ENCODE results near the gene PLCL1. TPM values are rescaled to one million over a fixed set of nuclear protein-coding genes. Genes with fewer than 3 reads are reported as not detected.

Gene PLCL1
- total and polyA plus RNA-seq, 8 donors: 0.93 to 28.7 (median 3.1) TPM

DNA sequence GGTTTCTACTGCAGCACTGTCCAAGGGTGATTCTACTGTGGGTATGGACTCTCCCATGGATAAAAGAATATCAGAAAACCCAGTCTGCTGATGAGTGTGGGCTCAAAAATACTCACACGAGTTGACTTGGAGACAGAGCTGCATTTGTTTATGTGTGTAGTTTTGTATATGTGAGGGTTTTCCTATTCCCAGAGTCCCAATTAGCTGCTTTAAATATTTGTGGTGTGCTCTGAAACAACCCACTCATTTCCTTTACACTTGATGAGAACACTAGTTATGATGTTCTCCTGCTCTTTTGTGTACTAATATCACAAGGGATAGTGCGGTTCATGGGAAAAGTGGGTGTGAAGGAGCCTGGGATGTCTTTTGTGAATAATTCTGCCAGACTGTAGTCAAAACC, 337.3 kb downstream of the PLCL1 start:
- TF ChIP-seq EP300 (IDR thresholded peaks at IDR 0.05) (no peak), POLR2AphosphoS5 (IDR thresholded peaks at IDR 0.05) (no peak), POLR2A (IDR thresholded peaks at IDR 0.05) (no peak)
- TF ChIP-seq, protein P1, sequence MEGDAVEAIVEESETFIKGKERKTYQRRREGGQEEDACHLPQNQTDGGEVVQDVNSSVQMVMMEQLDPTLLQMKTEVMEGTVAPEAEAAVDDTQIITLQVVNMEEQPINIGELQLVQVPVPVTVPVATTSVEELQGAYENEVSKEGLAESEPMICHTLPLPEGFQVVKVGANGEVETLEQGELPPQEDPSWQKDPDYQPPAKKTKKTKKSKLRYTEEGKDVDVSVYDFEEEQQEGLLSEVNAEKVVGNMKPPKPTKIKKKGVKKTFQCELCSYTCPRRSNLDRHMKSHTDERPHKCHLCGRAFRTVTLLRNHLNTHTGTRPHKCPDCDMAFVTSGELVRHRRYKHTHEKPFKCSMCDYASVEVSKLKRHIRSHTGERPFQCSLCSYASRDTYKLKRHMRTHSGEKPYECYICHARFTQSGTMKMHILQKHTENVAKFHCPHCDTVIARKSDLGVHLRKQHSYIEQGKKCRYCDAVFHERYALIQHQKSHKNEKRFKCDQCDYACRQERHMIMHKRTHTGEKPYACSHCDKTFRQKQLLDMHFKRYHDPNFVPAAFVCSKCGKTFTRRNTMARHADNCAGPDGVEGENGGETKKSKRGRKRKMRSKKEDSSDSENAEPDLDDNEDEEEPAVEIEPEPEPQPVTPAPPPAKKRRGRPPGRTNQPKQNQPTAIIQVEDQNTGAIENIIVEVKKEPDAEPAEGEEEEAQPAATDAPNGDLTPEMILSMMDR (IDR thresholded peaks at IDR 0.05): no peak
- no peaks in the 10 kb centered on the region for H3K4me1 ChIP-seq
- H3K27me3 ChIP-seq: no peaks in the 10 kb centered on the region
- H3K9me3 ChIP-seq: no peaks in the 10 kb centered on the region
- whole genome bisulfite sequencing, 5 donors: 83 to 88% (median 84%) methylated on average over 2 of the region's 2 CpGs
- intact Hi-C loops (cut with DNase I; ENCODE audit: low total_unique reads): no loop called here
- H3K4me3 ChIP-seq: no peak overlapping the region
- no peak overlapping the region for H3K27ac ChIP-seq
- no peak for DNase-seq
- peaks cover 0 to 3% (median 0%) of the 10 kb centered on the region in 4 donors for H3K36me3 ChIP-seq

DNA sequence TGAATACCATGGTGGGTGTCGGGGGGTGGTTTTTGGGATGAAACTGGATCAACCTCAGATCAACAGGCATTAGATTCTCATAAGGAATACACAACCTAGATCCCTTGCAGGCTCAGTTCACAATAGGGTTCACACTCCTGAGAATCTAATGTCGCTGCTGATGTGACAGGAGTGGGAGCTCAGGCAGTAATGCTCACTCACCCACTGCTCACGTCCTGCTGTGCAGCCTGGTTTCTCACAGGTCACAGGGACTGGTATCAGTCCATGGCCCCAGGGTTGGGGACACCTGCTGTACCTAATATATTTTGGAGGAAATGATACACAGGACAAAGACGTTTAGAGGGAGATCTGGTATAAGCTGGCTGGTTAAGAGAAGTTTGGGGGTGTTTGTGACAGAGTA, 338.8 kb downstream of the PLCL1 start:
- no peak for DNase-seq
- WGBS, 5 donors: 76 to 88% (median 76%) methylated on average over 4 of the region's 4 CpGs
- no peak for TF ChIP-seq POLR2AphosphoS5 (IDR thresholded peaks at IDR 0.05)
- no peak for TF ChIP-seq POLR2A (IDR thresholded peaks at IDR 0.05)
- TF ChIP-seq EP300 (IDR thresholded peaks at IDR 0.05): no peak
- TF ChIP-seq, protein P1 (IDR thresholded peaks at IDR 0.05): no peak
- no peaks in the 10 kb centered on the region for H3K4me1 ChIP-seq
- no peak overlapping the region for H3K4me3 ChIP-seq
- no peaks in the 10 kb centered on the region for H3K27me3 ChIP-seq
- no peaks in the 10 kb centered on the region for H3K9me3 ChIP-seq
- intact Hi-C loops (cut with DNase I; ENCODE audit: low total_unique reads): no loop called here
- no peak overlapping the region for H3K27ac ChIP-seq
- peaks cover 0 to 4% (median 0%) of the 10 kb centered on the region in 4 donors for H3K36me3 ChIP-seq

DNA sequence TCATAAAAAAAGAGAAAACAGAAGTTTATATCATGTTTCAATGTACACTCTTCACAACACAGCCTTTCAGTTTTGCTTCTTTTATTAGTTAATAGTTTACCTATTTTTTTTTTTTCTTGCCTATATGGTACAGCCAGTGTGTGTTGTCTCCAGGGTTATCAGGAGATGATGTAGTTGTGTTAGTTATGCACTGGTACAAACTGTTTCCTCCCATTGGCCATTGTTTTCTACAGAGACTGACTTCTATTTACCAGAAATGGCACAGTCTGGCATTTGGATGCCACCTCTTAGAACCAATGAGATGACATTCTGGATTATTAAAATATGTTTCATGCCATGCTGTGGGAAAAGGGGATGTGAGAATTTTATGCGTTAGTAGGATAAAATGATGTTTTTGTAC, 339.4 kb downstream of the PLCL1 start:
- TF ChIP-seq POLR2AphosphoS5 (IDR thresholded peaks at IDR 0.05) (no peak), EP300 (IDR thresholded peaks at IDR 0.05) (no peak), POLR2A (IDR thresholded peaks at IDR 0.05) (no peak)
- TF ChIP-seq, protein P1 (IDR thresholded peaks at IDR 0.05): no peak

DNA sequence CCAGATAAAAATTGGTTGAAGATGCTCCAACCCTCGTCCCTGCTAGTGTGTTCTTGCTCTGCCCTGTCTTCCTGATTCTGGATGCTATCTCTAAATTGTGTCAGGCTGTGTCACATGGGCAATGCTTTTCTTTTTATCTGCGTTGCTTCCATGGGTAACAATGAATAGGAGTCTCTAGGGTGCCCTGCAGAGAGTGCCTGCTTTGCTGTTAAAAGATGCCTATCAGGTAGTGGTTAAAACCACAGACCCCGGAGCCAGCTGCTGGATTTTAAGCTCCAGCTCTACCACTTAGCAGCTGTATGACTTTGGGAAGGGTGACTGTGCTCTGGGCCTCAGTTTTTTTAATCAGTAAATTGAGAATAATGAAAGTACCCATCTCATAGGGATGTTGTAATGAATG, 340.3 kb downstream of the PLCL1 start:
- Histone ChIP-seq H3K27ac (no peak overlapping the region), H3K27me3 (no peaks in the 10 kb centered on the region), H3K4me3 (no peak overlapping the region), H3K9me3 (no peaks in the 10 kb centered on the region), H3K4me1 (no peaks in the 10 kb centered on the region), H3K36me3 (peaks cover 0 to 4% (median 0%) of the 10 kb centered on the region in 4 donors)
- intact Hi-C loops (cut with DNase I; ENCODE audit: low total_unique reads): no loop called here
- TF ChIP-seq EP300 (IDR thresholded peaks at IDR 0.05): no peak
- TF ChIP-seq, protein P1 (IDR thresholded peaks at IDR 0.05): no peak
- no peak for TF ChIP-seq POLR2AphosphoS5 (IDR thresholded peaks at IDR 0.05)
- TF ChIP-seq POLR2A (IDR thresholded peaks at IDR 0.05): no peak
- no peak for DNase-seq
- WGBS, 5 donors: 31 to 57% (median 43%) methylated on average over 3 of the region's 3 CpGs

More for the DNA sequence above, 339.4 kb downstream of the PLCL1 start:
- Histone ChIP-seq H3K27ac (no peak overlapping the region), H3K4me1 (no peaks in the 10 kb centered on the region), H3K27me3 (no peaks in the 10 kb centered on the region), H3K9me3 (no peaks in the 10 kb centered on the region), H3K4me3 (no peak overlapping the region), H3K36me3 (peaks cover 0 to 4% (median 0%) of the 10 kb centered on the region in 4 donors)
- no peak for DNase-seq
- WGBS, 5 donors: 88 to 94% (median 90%) methylated on average over 1 of the region's 1 CpG
- intact Hi-C loops (cut with DNase I; ENCODE audit: low total_unique reads): no loop called here
